Cardiac muscle cell (in vitro differentiated cells and primary cell): ENCODE measurements around the gene GMIP. TPM values are rescaled to one million over a fixed set of nuclear protein-coding genes. Genes with fewer than 3 reads are reported as not detected.
"Not testable (repeated sequence)": the region's sequence is repeated elsewhere in the genome, so short reads cannot be mapped to it uniquely, and the experiment has no call there.

Experiments used
- DNase-seq, 2 donors: peaks; one replicate each; pipeline versions ENCODE4 v3.0.0 to v3.0.0-alpha.2; 2010 to 2017; ENCODE audit warnings: low read depth in 1 of 2, low spot score in 1 of 2
- H3K27ac ChIP-seq: fragments of 200-600 bp; sonication (generic); 2 replicates; pipeline ENCODE4 v1.5.1; 2016
- H3K27me3 ChIP-seq: fragments of 200-600 bp; sonication (generic); 2 replicates; pipeline ENCODE4 v1.6.0; 2016; ENCODE audit warnings: control low read depth
- H3K36me3 ChIP-seq: fragments of 200-600 bp; sonication (generic); 2 replicates; pipeline ENCODE4 v1.5.1; 2016; ENCODE audit warnings: control low read depth
- H3K4me1 ChIP-seq: fragments of 200-600 bp; sonication (generic); 2 replicates; pipeline ENCODE4 v1.8.1; 2017; ENCODE audit warnings: low read depth, mild to moderate bottlenecking, mixed run types
- H3K4me3 ChIP-seq: fragments of 200-600 bp; sonication (generic); 2 replicates; pipeline ENCODE4 v1.5.1; 2016; ENCODE audit warnings: mild to moderate bottlenecking
- H3K9me3 ChIP-seq: fragments of 200-600 bp; sonication (generic); 2 replicates; pipeline ENCODE4 v1.5.1; 2017; ENCODE audit warnings: low read depth, mild to moderate bottlenecking, control low read depth
- polyA plus RNA-seq: library from polyadenylated mRNA; unstranded; fragments of >200 nt; fragmentation: Nextera tagmentation; extraction: Ambion mirVana; gene quantifications from 2 replicates; pipeline ENCODE4 v1.2.1, GENCODE V29; 2016
- total RNA-seq: library from RNA; depleted of rRNA; stranded (reverse); fragments of >200 nt; gene quantifications from 2 replicates; pipeline ENCODE4 v1.2.3, GENCODE V29; 2016
- TF ChIP-seq, protein P1 (sequence below): IDR thresholded peaks from 2 replicates; pipeline ENCODE4 v1.5.1; 2012; ENCODE audit warnings: low read depth, mild to moderate bottlenecking, low read length

Gene GMIP
- total and polyA plus RNA-seq, 2 experiments from 2014 or later: 12.4 to 13.7 TPM

DNA sequence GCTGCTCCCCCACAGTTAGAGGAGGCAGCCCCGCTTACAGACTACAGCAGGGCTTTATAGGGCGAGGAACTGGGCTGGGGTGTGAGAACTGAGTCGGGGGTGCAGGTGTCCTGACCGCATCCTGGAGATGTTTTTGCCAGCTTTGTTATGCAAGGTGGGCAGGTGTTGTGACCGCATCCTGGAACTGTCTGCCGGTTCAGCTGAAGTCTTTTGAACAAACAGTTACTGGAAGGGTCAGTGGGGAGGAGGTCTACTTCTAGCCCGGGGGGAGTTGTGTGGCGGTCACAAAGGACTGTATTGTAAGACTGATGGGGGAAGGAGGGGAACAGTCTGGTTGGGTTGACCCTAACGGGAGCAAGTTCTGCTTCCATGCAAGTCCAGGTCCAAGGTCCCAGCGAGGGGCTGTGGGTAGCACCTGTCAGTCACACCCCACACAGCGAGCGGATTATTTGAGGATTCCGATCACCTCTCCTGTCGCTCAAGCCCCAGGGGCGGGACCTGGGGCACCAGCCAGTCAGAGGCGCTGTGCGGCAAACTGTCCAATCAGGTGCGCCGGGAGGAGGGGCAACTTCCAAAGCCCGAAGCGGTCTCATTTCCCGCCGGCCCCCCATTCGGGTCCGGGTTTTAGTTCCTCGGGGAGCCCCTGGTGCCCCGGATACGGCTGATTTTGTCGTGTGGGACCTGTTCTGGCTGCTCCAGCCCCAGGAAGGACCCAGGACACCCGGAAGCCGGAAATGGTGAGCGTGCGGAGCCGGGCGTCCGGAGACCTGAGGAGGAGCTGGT lies 25.0 kb upstream of the GMIP start, which contains the start of gene ZNF101:
Gene ZNF101 (plus strand): TSS at position 610 of the 783 bp plus-strand sequence. CDS start 125 bp downstream, at position 735.
- peak within 1 kb of the TSS; percentile 81 for H3K27ac ChIP-seq
- no peaks in the 10 kb centered on the region for H3K27me3 ChIP-seq
- no peaks in the 10 kb centered on the region for H3K4me1 ChIP-seq
- H3K36me3 ChIP-seq: no peaks in the 10 kb centered on the region
- DNase-seq: peak; percentile 89 to 96
- TF ChIP-seq, protein P1, sequence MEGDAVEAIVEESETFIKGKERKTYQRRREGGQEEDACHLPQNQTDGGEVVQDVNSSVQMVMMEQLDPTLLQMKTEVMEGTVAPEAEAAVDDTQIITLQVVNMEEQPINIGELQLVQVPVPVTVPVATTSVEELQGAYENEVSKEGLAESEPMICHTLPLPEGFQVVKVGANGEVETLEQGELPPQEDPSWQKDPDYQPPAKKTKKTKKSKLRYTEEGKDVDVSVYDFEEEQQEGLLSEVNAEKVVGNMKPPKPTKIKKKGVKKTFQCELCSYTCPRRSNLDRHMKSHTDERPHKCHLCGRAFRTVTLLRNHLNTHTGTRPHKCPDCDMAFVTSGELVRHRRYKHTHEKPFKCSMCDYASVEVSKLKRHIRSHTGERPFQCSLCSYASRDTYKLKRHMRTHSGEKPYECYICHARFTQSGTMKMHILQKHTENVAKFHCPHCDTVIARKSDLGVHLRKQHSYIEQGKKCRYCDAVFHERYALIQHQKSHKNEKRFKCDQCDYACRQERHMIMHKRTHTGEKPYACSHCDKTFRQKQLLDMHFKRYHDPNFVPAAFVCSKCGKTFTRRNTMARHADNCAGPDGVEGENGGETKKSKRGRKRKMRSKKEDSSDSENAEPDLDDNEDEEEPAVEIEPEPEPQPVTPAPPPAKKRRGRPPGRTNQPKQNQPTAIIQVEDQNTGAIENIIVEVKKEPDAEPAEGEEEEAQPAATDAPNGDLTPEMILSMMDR: no peak
- H3K9me3 ChIP-seq: no peaks in the 10 kb centered on the region
- peak within 1 kb of the TSS; percentile 95 for H3K4me3 ChIP-seq

GRCh38 chr19:19665420-19665948 lies 22.0 kb upstream of the GMIP start:
- not testable (repeated sequence) for H3K27ac ChIP-seq, H3K4me1 ChIP-seq, DNase-seq, H3K9me3 ChIP-seq, H3K4me3 ChIP-seq, H3K27me3 ChIP-seq, H3K36me3 ChIP-seq

- H3K4me1 ChIP-seq: peaks cover 4% of the 10 kb centered on the region
- H3K9me3 ChIP-seq: no peaks in the 10 kb centered on the region
- H3K36me3 ChIP-seq: peaks cover under 1% of the 10 kb centered on the region
- H3K27ac ChIP-seq: peak within 1 kb of the TSS; percentile 15
- TF ChIP-seq, protein P1: no peak
- no peaks in the 10 kb centered on the region for H3K27me3 ChIP-seq
- peak within 1 kb of the TSS; percentile 96 for H3K4me3 ChIP-seq
- peak; percentile 98 to 99 for DNase-seq
These were observed 20.0 kb upstream of the GMIP start, which contains the start of gene ATP13A1 for GRCh38 chr19:19663256-19664120. Gene ATP13A1 (minus strand): TSS chr19:19663676. CDS start chr19:19663666, 10 bp downstream.

DNA sequence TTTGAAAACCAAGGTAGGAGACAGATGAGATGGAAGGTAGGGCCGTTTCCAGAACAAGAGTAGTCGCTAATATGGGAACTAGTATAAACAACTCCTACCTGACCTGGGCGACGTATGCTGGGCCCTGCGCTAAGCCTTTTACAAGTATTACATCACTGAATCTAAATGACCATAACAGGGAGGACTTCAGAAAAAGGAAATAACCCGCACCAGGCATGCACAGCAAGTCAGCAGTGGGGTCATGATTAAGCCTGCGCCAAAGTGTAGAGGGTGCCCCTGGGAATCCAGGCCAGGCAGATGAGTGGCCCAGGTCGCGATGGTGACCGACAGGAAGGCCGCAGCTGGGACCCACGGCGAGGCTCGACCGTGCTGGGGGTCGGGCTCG lies 19.4 kb upstream of the GMIP start:
- peaks cover 5% of the 10 kb centered on the region for H3K36me3 ChIP-seq
- peak overlapping the region; percentile 15 for H3K27ac ChIP-seq
- peak overlapping the region; percentile 96 for H3K4me3 ChIP-seq
- H3K4me1 ChIP-seq: peaks cover 4% of the 10 kb centered on the region
- TF ChIP-seq, protein P1: no peak
- H3K9me3 ChIP-seq: no peaks in the 10 kb centered on the region
- H3K27me3 ChIP-seq: no peaks in the 10 kb centered on the region
- peak in 1 of 2 donors; percentile 12 for DNase-seq

DNA sequence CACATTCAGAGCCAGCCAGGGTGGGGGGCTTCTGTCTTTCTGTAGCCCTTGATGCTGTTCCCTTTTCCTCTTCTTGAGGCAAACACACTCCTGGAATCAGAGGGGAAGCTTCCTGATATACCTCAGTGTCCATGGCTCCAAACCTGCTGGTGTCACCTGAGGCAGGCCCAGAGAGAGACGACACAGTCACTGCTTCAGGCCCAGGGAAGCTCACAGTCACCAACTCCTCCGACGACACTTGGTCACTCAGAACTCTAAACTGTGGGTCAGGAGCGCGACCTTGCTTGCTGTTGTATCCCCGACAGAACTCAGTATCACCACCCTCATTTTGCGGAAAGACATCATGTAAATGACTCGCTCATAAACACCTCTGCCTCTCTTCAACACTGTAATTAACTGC lies 18.9 kb upstream of the GMIP start:
- no peak overlapping the region for H3K27ac ChIP-seq
- no peaks in the 10 kb centered on the region for H3K9me3 ChIP-seq
- H3K4me1 ChIP-seq: peaks cover 4% of the 10 kb centered on the region
- DNase-seq: no peak
- H3K27me3 ChIP-seq: no peaks in the 10 kb centered on the region
- peak overlapping the region; percentile 96 for H3K4me3 ChIP-seq
- H3K36me3 ChIP-seq: peaks cover 9% of the 10 kb centered on the region
- TF ChIP-seq, protein P1: no peak
